Measurements from ENCODE around the gene CCDC85A. TPM values are rescaled to one million over a fixed set of nuclear protein-coding genes. Genes with fewer than 3 reads are reported as not detected.

CCDC85A gene
- total RNA-seq, 2 experiments from 2014 or later: not detected

DNA sequence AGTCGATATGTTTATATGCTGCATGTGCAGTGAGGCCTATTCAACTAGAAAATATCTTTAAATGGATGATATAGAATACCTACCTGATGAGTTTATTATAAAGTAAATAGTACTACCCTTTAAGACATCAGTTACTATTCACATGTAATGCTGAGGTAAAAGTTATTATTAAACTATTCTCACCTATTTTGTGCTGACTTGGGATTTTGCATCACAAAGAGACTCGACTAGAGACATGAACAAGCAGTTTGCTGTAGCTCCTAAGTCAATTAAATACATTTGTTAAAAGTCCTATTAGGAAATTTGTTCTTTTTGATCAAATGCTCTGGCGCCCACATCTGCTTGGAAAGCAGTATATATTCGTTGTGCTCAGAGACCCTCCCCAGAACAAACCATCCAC, 164.1 kb downstream of the CCDC85A start:
- Mint-ChIP-seq H3K9me3 (no peaks in the 10 kb centered on the region), H3K36me3 (no peaks in the 10 kb centered on the region), H3K27ac (no peak overlapping the region), H3K4me1 (no peaks in the 10 kb centered on the region), H3K27me3 (no peaks in the 10 kb centered on the region), H3K4me3 (no peak overlapping the region)
- DNase-seq (no peak), ATAC-seq (ENCODE audit: low read depth) (no peak)
- POLR2A ChIA-PET: no interaction called here

DNA sequence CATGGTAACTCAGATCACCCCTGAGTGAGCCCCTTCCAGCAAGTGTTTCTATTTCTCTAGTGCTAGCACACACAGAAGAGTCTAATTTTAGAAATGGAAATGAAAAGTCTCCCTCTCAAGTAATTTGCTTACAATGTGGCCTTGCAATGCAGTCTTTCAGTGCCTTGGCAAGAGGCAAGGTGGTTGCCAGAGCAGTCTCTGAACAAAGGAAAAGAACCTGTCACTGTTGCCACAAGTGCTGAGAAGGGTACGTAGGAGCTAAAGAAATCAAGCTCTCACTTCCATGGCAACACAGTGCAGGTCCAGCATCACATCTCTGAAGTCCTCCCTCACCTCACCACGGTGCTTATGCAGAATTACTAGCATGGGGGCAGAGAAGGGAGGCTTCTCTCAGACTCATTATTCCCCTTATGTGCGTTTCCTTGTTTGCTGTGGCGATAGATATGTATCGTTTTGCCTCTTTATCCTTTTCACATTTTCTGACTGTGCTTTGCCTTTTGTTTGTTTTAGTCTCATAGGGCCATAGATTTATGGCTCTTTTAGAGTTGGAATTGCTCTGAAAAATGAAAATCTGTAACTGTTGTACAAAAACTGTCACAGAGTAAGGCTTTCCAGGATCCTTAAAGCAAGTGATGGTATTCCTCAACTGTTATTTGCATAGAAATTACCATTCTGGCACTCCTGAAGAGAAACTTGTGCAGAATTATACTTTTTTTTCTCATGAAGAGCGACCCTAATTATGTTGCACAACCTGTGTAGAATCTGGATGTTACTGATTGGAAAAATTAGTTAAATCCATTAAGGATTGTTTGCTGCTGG, 164.8 kb downstream of the CCDC85A start:
- ATAC-seq (ENCODE audit: low read depth): no peak
- Mint-ChIP-seq H3K4me1 (no peaks in the 10 kb centered on the region), H3K27ac (no peak overlapping the region), H3K4me3 (no peak overlapping the region), H3K27me3 (no peaks in the 10 kb centered on the region), H3K9me3 (no peaks in the 10 kb centered on the region), H3K36me3 (no peaks in the 10 kb centered on the region)
- no peak for DNase-seq
- POLR2A ChIA-PET: no interaction called here

DNA sequence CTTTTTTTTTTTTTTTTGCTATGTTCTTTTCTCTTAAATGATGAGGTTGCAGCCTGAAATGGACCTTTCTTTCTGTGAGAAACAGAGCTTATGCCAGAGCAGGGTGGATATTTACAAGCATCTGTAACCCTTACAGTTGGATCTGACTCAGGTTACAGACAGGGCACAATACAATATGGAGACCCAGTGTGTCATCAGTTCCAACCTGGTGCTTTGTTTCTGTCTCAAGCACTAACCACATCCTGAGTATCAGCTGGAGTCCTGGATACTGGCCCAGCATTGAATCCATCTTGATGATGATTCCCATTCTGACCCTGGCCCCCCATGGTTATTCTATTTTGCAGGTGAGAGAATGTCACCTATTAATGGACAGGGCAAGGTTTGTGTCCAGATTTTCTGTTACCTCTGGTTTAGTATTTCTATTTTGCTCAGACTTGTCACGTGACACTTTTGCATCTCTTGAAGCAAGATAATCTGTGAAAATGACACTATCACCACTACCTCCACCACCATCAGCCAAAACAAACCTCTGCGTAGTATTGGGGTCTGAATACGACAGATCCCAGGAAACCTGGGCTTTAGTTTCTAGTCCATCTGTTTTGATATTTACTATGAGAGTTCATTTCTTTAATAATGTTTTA, 174.0 kb downstream of the CCDC85A start:
- ATAC-seq (ENCODE audit: low read depth) (no peak), DNase-seq (no peak)
- Mint-ChIP-seq H3K27ac (no peak overlapping the region), H3K27me3 (no peaks in the 10 kb centered on the region), H3K4me1 (no peaks in the 10 kb centered on the region), H3K36me3 (no peaks in the 10 kb centered on the region), H3K4me3 (no peak overlapping the region), H3K9me3 (peaks cover 6% of the 10 kb centered on the region)
- POLR2A ChIA-PET: no interaction called here

DNA sequence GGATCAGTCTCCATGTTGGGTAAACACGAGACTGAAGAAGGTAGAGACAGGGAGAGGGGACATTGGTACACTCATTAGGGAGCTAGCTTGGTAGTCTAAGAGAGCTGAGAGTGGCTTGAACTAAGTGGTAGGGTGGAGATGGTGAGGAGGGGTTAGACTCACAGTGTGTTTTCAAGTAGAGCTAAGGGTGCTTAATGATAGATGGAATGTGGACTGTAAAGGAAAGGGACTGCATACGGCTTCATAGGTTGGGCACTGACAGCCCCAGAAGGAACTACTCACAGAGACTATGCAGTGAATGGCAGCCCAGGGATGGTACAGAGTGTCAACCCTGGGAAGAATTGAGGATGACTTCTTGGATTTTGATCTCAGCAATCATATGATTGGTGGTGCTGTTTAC, 178.1 kb downstream of the CCDC85A start:
- no peaks in the 10 kb centered on the region for H3K36me3 Mint-ChIP-seq
- POLR2A ChIA-PET: no interaction called here

GRCh38 chr2:56364902-56365301, 181.1 kb downstream of the CCDC85A start:
- H3K27me3 Mint-ChIP-seq: no peaks in the 10 kb centered on the region
- DNase-seq (no peak), ATAC-seq (ENCODE audit: low read depth) (no peak)
- peaks cover 2% of the 10 kb centered on the region for H3K9me3 Mint-ChIP-seq
- POLR2A ChIA-PET: no interaction called here
- no peaks in the 10 kb centered on the region for H3K4me1 Mint-ChIP-seq
- H3K36me3 Mint-ChIP-seq: no peaks in the 10 kb centered on the region
- H3K4me3 Mint-ChIP-seq: no peak overlapping the region
- H3K27ac Mint-ChIP-seq: no peak overlapping the region

More for the DNA sequence above, 178.1 kb downstream of the CCDC85A start:
- Mint-ChIP-seq H3K27ac (no peak overlapping the region), H3K27me3 (no peaks in the 10 kb centered on the region), H3K4me1 (no peaks in the 10 kb centered on the region), H3K9me3 (peaks cover 5% of the 10 kb centered on the region), H3K4me3 (no peak overlapping the region)
- ATAC-seq (ENCODE audit: low read depth): no peak
- DNase-seq: no peak

DNA sequence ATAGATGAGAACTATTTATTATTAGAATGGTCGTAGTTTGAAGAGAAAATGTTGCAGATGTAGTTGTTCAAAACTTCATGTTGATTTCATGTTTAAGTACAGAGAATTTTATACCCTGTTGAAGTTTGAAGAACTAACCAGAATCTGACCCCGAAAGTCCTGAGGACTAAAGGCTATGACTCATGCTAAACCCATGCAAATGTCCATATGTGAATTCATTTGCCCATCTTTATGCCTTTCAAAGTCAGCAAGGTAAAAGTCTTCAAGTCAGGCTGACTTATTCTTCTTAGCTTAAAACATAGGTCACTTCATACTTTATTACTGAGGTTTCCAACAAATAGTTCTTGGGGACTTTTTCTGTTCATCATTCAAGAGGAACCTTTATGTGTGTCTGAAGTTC, 185.5 kb downstream of the CCDC85A start:
- H3K9me3 Mint-ChIP-seq: no peaks in the 10 kb centered on the region
- no peak overlapping the region for H3K27ac Mint-ChIP-seq

GRCh38 chr2:56372071-56372656, 188.4 kb downstream of the CCDC85A start:
- DNase-seq: no peak

More for the DNA sequence above, 185.5 kb downstream of the CCDC85A start:
- POLR2A ChIA-PET: no interaction called here
- H3K36me3 Mint-ChIP-seq: no peaks in the 10 kb centered on the region
- DNase-seq: no peak
- no peaks in the 10 kb centered on the region for H3K27me3 Mint-ChIP-seq
- no peak for ATAC-seq (ENCODE audit: low read depth)
- no peak overlapping the region for H3K4me3 Mint-ChIP-seq
- H3K4me1 Mint-ChIP-seq: no peaks in the 10 kb centered on the region

GRCh38 chr2:56375251-56375650, 191.5 kb downstream of the CCDC85A start:
- DNase-seq (no peak), ATAC-seq (ENCODE audit: low read depth) (no peak)
- Mint-ChIP-seq H3K27ac (no peak overlapping the region), H3K4me1 (no peaks in the 10 kb centered on the region), H3K4me3 (no peak overlapping the region), H3K36me3 (no peaks in the 10 kb centered on the region), H3K27me3 (no peaks in the 10 kb centered on the region), H3K9me3 (peaks cover 1% of the 10 kb centered on the region)
- POLR2A ChIA-PET: no interaction called here

More at GRCh38 chr2:56372071-56372656, 188.4 kb downstream of the CCDC85A start:
- POLR2A ChIA-PET: no interaction called here
- ATAC-seq (ENCODE audit: low read depth): no peak
- no peak overlapping the region for H3K4me3 Mint-ChIP-seq
- H3K27ac Mint-ChIP-seq: no peak overlapping the region
- H3K27me3 Mint-ChIP-seq: no peaks in the 10 kb centered on the region
- no peaks in the 10 kb centered on the region for H3K4me1 Mint-ChIP-seq
- H3K36me3 Mint-ChIP-seq: no peaks in the 10 kb centered on the region
- H3K9me3 Mint-ChIP-seq: no peaks in the 10 kb centered on the region

DNA sequence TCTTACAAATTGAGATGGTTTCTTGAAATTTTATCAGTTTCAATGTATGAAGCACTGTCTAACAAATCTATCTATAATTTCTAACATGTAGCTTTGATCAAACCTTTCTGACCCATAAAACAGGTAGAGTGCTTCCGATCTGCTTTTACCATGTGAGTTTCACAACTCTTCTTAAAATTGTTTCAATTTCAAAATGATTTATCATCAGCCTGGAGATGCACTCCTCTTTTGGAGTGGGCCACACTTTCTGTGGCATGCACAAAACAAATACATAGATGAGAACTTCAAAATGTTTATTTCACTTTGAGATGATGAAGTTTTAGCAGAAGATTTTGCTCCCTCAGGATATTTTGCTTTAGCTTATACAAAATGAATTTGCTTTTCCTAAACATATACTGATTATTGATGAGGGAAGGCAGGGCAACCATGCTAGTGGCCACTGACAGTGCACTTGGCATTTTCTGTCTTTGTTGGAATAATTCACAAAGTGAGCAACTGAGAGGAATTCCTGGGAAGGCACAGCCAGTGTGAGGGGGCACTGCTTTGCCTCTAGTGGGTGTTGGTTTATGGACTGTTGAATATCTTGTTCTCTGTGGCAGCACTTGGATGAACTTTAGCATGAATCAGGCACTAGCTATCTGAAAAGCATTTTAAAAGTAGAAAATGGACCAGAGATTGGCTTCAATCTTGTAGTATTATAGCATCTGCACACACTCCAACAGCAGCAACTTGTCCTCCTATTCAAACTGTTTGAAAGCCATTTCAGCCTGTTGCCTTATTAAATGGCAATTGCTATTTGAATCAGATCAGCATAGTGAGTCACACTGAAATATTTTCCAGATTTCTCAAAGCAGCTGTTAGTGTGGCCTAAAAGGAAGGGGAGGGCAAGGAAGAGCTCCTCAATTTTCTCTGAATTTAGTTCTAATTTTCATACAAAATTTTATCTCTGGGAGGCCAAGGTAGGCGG, 193.2 kb downstream of the CCDC85A start:
- POLR2A ChIA-PET: no interaction called here
- H3K4me3 Mint-ChIP-seq: no peak overlapping the region
- H3K36me3 Mint-ChIP-seq: no peaks in the 10 kb centered on the region
- no peak for DNase-seq
- no peak overlapping the region for H3K27ac Mint-ChIP-seq
- H3K27me3 Mint-ChIP-seq: no peaks in the 10 kb centered on the region
- peaks cover 1% of the 10 kb centered on the region for H3K9me3 Mint-ChIP-seq
- no peak for ATAC-seq (ENCODE audit: low read depth)
- no peaks in the 10 kb centered on the region for H3K4me1 Mint-ChIP-seq

- no peaks in the 10 kb centered on the region for H3K4me1 Mint-ChIP-seq
- ATAC-seq (ENCODE audit: low read depth) (no peak), DNase-seq (no peak)
- POLR2A ChIA-PET: no interaction called here
- H3K27ac Mint-ChIP-seq: no peak overlapping the region
- peaks cover 1% of the 10 kb centered on the region for H3K9me3 Mint-ChIP-seq
- no peaks in the 10 kb centered on the region for H3K27me3 Mint-ChIP-seq
- no peaks in the 10 kb centered on the region for H3K36me3 Mint-ChIP-seq
- no peak overlapping the region for H3K4me3 Mint-ChIP-seq
These were observed 195.3 kb downstream of the CCDC85A start for GRCh38 chr2:56379066-56379465.

DNA sequence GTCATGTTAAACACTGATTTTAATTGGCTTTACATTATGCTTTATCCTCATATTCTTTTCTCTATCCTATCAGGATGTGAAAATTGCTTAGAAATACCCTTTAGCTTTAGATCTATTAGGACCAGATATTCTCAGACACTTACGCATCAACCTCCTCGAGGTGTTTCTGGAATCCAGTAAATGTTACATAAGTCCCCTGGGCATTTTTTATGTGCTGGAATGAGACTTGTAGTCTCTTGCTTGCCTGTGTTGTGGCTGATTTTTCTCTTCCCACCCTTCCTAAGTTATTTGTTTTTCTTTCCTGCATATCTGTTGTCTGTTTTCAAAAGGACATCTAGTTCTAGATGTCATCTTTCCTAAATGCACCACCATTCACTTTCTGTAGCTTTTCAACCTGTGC, 197.1 kb downstream of the CCDC85A start:
- Mint-ChIP-seq H3K9me3 (peaks cover 1% of the 10 kb centered on the region), H3K4me1 (no peaks in the 10 kb centered on the region), H3K27ac (no peak overlapping the region), H3K27me3 (no peaks in the 10 kb centered on the region), H3K4me3 (no peak overlapping the region), H3K36me3 (no peaks in the 10 kb centered on the region)
- ATAC-seq (ENCODE audit: low read depth) (no peak), DNase-seq (no peak)
- POLR2A ChIA-PET: no interaction called here

- H3K27ac Mint-ChIP-seq: no peak overlapping the region
- no peaks in the 10 kb centered on the region for H3K4me1 Mint-ChIP-seq
- peaks cover 1% of the 10 kb centered on the region for H3K9me3 Mint-ChIP-seq
- no peak overlapping the region for H3K4me3 Mint-ChIP-seq
- H3K36me3 Mint-ChIP-seq: no peaks in the 10 kb centered on the region
- H3K27me3 Mint-ChIP-seq: no peaks in the 10 kb centered on the region
- no peak for ATAC-seq (ENCODE audit: low read depth)
- DNase-seq: no peak
- POLR2A ChIA-PET: no interaction called here
These were observed 198.7 kb downstream of the CCDC85A start for GRCh38 chr2:56382466-56382865.

- no peak for ATAC-seq (ENCODE audit: low read depth)
- Mint-ChIP-seq H3K4me1 (no peaks in the 10 kb centered on the region), H3K27ac (no peak overlapping the region)
These were observed 202.9 kb downstream of the CCDC85A start for GRCh38 chr2:56386657-56387056.

More at GRCh38 chr2:56386657-56387056, 202.9 kb downstream of the CCDC85A start:
- no peak for DNase-seq
- no peaks in the 10 kb centered on the region for H3K27me3 Mint-ChIP-seq
- H3K36me3 Mint-ChIP-seq: no peaks in the 10 kb centered on the region
- POLR2A ChIA-PET: no interaction called here
- H3K9me3 Mint-ChIP-seq: peaks cover 3% of the 10 kb centered on the region
- H3K4me3 Mint-ChIP-seq: no peak overlapping the region

All from activated naive CD8-positive, alpha-beta T cell treated with anti-CD3 and anti-CD28 coated beads, Interleukin-2, amount 10 ng/mL, durations not matched to agents 7 days and 5 days (primary cell).